Thymus (tissue), 11 donors: ENCODE results near the gene TMEM45B. TPM values are rescaled to one million over a fixed set of nuclear protein-coding genes. Genes with fewer than 3 reads are reported as not detected.
A peak's percentile ranks its signal among the peaks of the same experiment; 100 is the strongest.
"Not testable (repeated sequence)": the region's sequence is repeated elsewhere in the genome, so short reads cannot be mapped to it uniquely, and the experiment has no call there.

ENCODE experiments used
- DNase-seq, 9 donors: peaks; one replicate each; pipeline ENCODE4 v3.0.0-alpha.2; 2013; ENCODE audit warnings: low spot score in 9 of 9, low read depth in 6 of 9, missing footprints in 1 of 9
- H3K27ac ChIP-seq, 2 donors: one replicate each; pipeline ENCODE4 v1.5.1; 2013; ENCODE audit warnings: control low read depth in 1 of 2, low read depth in 1 of 2, low read length in 1 of 2, mild to moderate bottlenecking in 1 of 2, moderate library complexity in 1 of 2
- H3K27me3 ChIP-seq, 2 donors: one replicate each; pipeline ENCODE4 v1.5.1; 2013; ENCODE audit warnings: low read length in 1 of 2; ENCODE audit not compliant: control insufficient read depth in 2 of 2, insufficient read depth in 1 of 2
- H3K36me3 ChIP-seq, 2 donors: one replicate each; pipeline ENCODE4 v1.5.1; 2013; ENCODE audit warnings: low read length in 1 of 2, mild to moderate bottlenecking in 1 of 2, moderate library complexity in 1 of 2; ENCODE audit not compliant: control insufficient read depth in 2 of 2, insufficient read depth in 2 of 2
- H3K4me1 ChIP-seq, 2 donors: one replicate each; pipeline ENCODE4 v1.5.1; 2013; ENCODE audit warnings: low read length in 2 of 2; ENCODE audit not compliant: control insufficient read depth in 2 of 2, insufficient read depth in 2 of 2
- H3K4me3 ChIP-seq, 2 donors: one replicate each; pipeline ENCODE4 v1.5.1; 2013; ENCODE audit warnings: low read length in 2 of 2, control low read depth in 1 of 2, mild to moderate bottlenecking in 1 of 2
- H3K9me3 ChIP-seq, 2 donors: one replicate each; pipeline ENCODE4 v1.5.1; 2013; ENCODE audit warnings: low read length in 1 of 2, mild to moderate bottlenecking in 1 of 2; ENCODE audit not compliant: control insufficient read depth in 2 of 2, insufficient read depth in 1 of 2
- WGBS: extraction: QIAGEN DNeasy Blood & Tissue Kit; methylation state at CpG from one replicate; pipeline ENCODE4 v1.1.7; 2013; 5-methylcytosine and 5-hydroxymethylcytosine counted together
- polyA plus RNA-seq: library from polyadenylated mRNA; stranded (reverse); fragments of 200-250 nt; gene quantifications from one replicate; pipeline ENCODE4 v1.2.3, GENCODE V29; 2013
- total RNA-seq: library from RNA; stranded (reverse); fragments of 120-200 nt; gene quantifications from one replicate; pipeline ENCODE4 v1.2.4, GENCODE V29; 2013
- donor health status: healthy.

Gene TMEM45B
- total and polyA plus RNA-seq, 2 donors, result 0.38 to 3.4 TPM

GRCh38 chr11:129854232-129854805, 38.7 kb downstream of the TMEM45B start:
- Histone ChIP-seq H3K4me1 (peaks cover 0 to 9% of the 10 kb centered on the region in 2 donors), H3K9me3 (no peaks in the 10 kb centered on the region), H3K36me3 (peaks cover 0 to 2% of the 10 kb centered on the region in 2 donors), H3K27ac (no peak overlapping the region), H3K4me3 (no peak overlapping the region), H3K27me3 (no peaks in the 10 kb centered on the region)
- DNase-seq, result no peak
- 94% methylated on average over 7 of the region's 7 CpGs for WGBS

GRCh38 chr11:129855086-129855485, 39.4 kb downstream of the TMEM45B start:
- no peak for DNase-seq
- Histone ChIP-seq H3K27me3 (no peaks in the 10 kb centered on the region), H3K9me3 (no peaks in the 10 kb centered on the region), H3K27ac (no peak overlapping the region), H3K4me1 (peaks cover 0 to 9% of the 10 kb centered on the region in 2 donors), H3K4me3 (no peak overlapping the region), H3K36me3 (peaks cover 0 to 5% of the 10 kb centered on the region in 2 donors)
- 91% methylated on average over 11 of the region's 11 CpGs for WGBS

GRCh38 chr11:129856036-129856435, 40.4 kb downstream of the TMEM45B start:
- Histone ChIP-seq H3K4me3 (no peak overlapping the region), H3K9me3 (no peaks in the 10 kb centered on the region), H3K27me3 (no peaks in the 10 kb centered on the region), H3K36me3 (peaks cover 0 to 11% of the 10 kb centered on the region in 2 donors), H3K27ac (no peak overlapping the region), H3K4me1 (peaks cover 0 to 9% of the 10 kb centered on the region in 2 donors)
- WGBS, result 98% methylated on average over 8 of the region's 8 CpGs
- DNase-seq, result no peak

GRCh38 chr11:129861702-129862522, 46.3 kb downstream of the TMEM45B start:
- 95% methylated on average over 16 of the region's 16 CpGs for WGBS
- peak in 1 of 9 donors; percentile 12 for DNase-seq
- no peak overlapping the region for H3K4me3 ChIP-seq
- peaks cover 23 to 56% of the 10 kb centered on the region in 2 donors for H3K36me3 ChIP-seq
- H3K4me1 ChIP-seq, result peaks cover 6 to 12% of the 10 kb centered on the region in 2 donors
- peak overlapping the region; percentile 37 to 55 for H3K27ac ChIP-seq
- no peaks in the 10 kb centered on the region for H3K9me3 ChIP-seq
- H3K27me3 ChIP-seq, result no peaks in the 10 kb centered on the region

GRCh38 chr11:129864811-129865210, 49.2 kb downstream of the TMEM45B start:
- H3K27me3 ChIP-seq, result no peaks in the 10 kb centered on the region
- H3K27ac ChIP-seq, result no peak overlapping the region
- no peak overlapping the region for H3K4me3 ChIP-seq
- H3K4me1 ChIP-seq, result peaks cover 6 to 12% of the 10 kb centered on the region in 2 donors
- H3K36me3 ChIP-seq, result peaks cover 36 to 77% of the 10 kb centered on the region in 2 donors
- no peaks in the 10 kb centered on the region for H3K9me3 ChIP-seq
- DNase-seq, result no peak
- WGBS, result 98% methylated on average over 5 of the region's 5 CpGs

- Histone ChIP-seq H3K4me3 (no peak overlapping the region), H3K4me1 (peaks cover 6 to 12% of the 10 kb centered on the region in 2 donors), H3K27ac (peak overlapping the region in 1 of 2 donors; percentile 50), H3K9me3 (no peaks in the 10 kb centered on the region), H3K36me3 (peaks cover 45 to 81% of the 10 kb centered on the region in 2 donors), H3K27me3 (no peaks in the 10 kb centered on the region)
- WGBS, result 44% methylated on average over 4 of the region's 4 CpGs
- peak in 5 of 9 donors; percentile 30 to 67 (median 43) for DNase-seq
These were observed 50.1 kb downstream of the TMEM45B start for GRCh38 chr11:129865701-129866100.

GRCh38 chr11:129866311-129866710, 50.7 kb downstream of the TMEM45B start:
- H3K36me3 ChIP-seq, result peaks cover 49 to 84% of the 10 kb centered on the region in 2 donors
- H3K4me1 ChIP-seq, result peaks cover 6 to 12% of the 10 kb centered on the region in 2 donors
- no peak overlapping the region for H3K4me3 ChIP-seq
- no peaks in the 10 kb centered on the region for H3K9me3 ChIP-seq
- no peak for DNase-seq
- peak overlapping the region; percentile 25 to 50 for H3K27ac ChIP-seq
- no peaks in the 10 kb centered on the region for H3K27me3 ChIP-seq
- WGBS, result 94% methylated on average over 3 of the region's 3 CpGs

- not testable (repeated sequence) for DNase-seq, H3K4me3 ChIP-seq, H3K27ac ChIP-seq, H3K9me3 ChIP-seq, H3K27me3 ChIP-seq
- Histone ChIP-seq H3K36me3 (peaks cover 65 to 93% of the 10 kb centered on the region in 2 donors), H3K4me1 (peaks cover 6 to 12% of the 10 kb centered on the region in 2 donors)
- WGBS, result 94% methylated on average over 16 of the region's 16 CpGs
These were observed 53.0 kb downstream of the TMEM45B start for GRCh38 chr11:129868626-129869025.

- Histone ChIP-seq H3K27ac (no peak overlapping the region), H3K36me3 (peaks cover 78 to 95% of the 10 kb centered on the region in 2 donors)
- 97% methylated on average over 7 of the region's 7 CpGs for WGBS
These were observed 56.3 kb downstream of the TMEM45B start for GRCh38 chr11:129871914-129872313.

More at GRCh38 chr11:129871914-129872313, 56.3 kb downstream of the TMEM45B start:
- no peak overlapping the region for H3K4me3 ChIP-seq
- no peaks in the 10 kb centered on the region for H3K27me3 ChIP-seq
- no peak for DNase-seq
- H3K4me1 ChIP-seq, result no peaks in the 10 kb centered on the region
- H3K9me3 ChIP-seq, result no peaks in the 10 kb centered on the region
